ENCODE data around the gene SERPINB6.

Gene SERPINB6

DNA sequence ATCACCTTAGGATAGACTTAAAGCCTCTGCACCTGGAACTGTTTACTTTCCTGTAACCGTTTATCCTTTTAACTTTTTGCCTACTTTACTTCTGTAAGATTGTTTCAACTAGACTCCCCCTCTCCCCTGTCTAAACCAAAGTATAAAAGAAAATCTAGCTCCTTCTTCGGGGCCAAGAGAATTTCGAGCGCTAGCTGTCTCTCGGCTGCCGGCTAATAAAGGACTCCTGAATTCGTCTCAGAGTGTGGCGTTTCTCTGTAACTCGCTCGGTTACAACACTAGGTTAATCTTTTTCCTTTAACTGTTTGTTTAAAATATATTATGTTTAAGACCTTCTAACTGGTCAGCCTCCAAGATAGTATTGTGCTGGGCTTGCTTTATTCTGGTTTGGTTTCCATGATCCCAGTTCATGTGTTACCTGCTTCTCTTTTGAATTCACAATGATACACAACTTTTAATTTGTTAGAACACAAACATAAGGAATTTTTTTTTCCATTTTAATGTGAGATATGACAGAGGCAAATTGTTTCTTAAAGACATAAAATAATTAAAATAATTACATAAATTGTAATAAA, 19.7 kb upstream of the SERPINB6 start:
- in situ Hi-C loops (cut with HindIII; ENCODE audit: low sequenced_read_pairs), result no loop called here
- peak overlapping the region; percentile 71 for H3K4me3 ChIP-seq (ENCODE audit: low read depth, low read length)
- TF ChIP-seq, protein P1, sequence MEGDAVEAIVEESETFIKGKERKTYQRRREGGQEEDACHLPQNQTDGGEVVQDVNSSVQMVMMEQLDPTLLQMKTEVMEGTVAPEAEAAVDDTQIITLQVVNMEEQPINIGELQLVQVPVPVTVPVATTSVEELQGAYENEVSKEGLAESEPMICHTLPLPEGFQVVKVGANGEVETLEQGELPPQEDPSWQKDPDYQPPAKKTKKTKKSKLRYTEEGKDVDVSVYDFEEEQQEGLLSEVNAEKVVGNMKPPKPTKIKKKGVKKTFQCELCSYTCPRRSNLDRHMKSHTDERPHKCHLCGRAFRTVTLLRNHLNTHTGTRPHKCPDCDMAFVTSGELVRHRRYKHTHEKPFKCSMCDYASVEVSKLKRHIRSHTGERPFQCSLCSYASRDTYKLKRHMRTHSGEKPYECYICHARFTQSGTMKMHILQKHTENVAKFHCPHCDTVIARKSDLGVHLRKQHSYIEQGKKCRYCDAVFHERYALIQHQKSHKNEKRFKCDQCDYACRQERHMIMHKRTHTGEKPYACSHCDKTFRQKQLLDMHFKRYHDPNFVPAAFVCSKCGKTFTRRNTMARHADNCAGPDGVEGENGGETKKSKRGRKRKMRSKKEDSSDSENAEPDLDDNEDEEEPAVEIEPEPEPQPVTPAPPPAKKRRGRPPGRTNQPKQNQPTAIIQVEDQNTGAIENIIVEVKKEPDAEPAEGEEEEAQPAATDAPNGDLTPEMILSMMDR (IDR thresholded peaks at IDR 0.05; ENCODE audit: low read depth, low read length, missing control alignments), result no peak
- no peak for DNase-seq (ENCODE audit: low read depth)

- DNase-seq (ENCODE audit: low read depth), result no peak
- H3K4me3 ChIP-seq (ENCODE audit: low read depth, low read length), result peak overlapping the region; percentile 71
- in situ Hi-C loops (cut with HindIII; ENCODE audit: low sequenced_read_pairs), result no loop called here
- TF ChIP-seq, protein P1 (IDR thresholded peaks at IDR 0.05; ENCODE audit: low read depth, low read length, missing control alignments), result no peak
Observed at GRCh38 chr6:2990248-2990931, 19.0 kb upstream of the SERPINB6 start.

DNA sequence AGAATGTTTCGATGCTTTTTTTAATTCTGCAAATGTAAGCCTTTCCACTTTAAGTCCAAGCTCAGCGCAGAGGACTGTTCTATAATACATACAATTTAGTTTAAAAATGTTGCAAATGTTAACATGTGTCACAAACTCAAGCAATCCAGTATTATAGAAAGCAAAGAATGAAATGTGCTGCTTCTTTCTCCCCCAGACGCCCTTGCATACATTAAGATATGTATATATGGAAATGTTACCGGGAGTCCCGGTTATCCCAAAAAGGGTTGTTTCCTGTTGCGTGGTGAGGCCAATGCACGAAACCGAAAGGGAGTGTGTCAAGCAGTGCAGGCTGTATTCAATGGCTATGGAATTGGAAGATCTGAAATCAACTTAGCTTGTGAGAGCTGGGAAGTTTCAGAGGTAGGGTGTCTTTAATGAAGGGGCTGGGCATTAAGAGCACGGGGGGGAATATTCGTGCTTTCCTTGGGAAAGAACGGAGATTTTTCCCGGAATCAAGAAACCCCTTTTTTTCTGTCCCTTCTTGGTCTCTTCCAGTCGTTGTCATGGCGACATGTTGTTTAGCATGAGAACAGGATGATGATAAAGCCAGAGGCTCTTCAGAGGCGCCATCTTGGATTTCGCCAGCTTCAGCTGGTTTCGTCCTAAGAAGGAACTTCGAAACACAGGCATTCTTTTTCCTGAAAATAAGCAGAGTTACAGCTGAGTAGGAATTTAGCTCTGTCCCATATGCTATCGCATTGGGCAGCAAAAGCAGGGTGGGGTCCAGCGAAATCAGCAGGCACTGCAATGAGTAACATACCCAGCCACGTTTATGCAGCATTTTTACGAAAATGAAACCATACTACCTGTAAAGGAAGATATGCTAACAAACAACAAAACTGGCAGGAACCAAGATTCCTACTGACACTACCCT, 18.2 kb upstream of the SERPINB6 start:
- peak; percentile 95 for DNase-seq (ENCODE audit: low read depth)
- in situ Hi-C loops (cut with HindIII; ENCODE audit: low sequenced_read_pairs), result no loop called here
- TF ChIP-seq, protein P1 (IDR thresholded peaks at IDR 0.05; ENCODE audit: low read depth, low read length, missing control alignments), result no peak
- peak overlapping the region; percentile 71 for H3K4me3 ChIP-seq (ENCODE audit: low read depth, low read length)

DNA sequence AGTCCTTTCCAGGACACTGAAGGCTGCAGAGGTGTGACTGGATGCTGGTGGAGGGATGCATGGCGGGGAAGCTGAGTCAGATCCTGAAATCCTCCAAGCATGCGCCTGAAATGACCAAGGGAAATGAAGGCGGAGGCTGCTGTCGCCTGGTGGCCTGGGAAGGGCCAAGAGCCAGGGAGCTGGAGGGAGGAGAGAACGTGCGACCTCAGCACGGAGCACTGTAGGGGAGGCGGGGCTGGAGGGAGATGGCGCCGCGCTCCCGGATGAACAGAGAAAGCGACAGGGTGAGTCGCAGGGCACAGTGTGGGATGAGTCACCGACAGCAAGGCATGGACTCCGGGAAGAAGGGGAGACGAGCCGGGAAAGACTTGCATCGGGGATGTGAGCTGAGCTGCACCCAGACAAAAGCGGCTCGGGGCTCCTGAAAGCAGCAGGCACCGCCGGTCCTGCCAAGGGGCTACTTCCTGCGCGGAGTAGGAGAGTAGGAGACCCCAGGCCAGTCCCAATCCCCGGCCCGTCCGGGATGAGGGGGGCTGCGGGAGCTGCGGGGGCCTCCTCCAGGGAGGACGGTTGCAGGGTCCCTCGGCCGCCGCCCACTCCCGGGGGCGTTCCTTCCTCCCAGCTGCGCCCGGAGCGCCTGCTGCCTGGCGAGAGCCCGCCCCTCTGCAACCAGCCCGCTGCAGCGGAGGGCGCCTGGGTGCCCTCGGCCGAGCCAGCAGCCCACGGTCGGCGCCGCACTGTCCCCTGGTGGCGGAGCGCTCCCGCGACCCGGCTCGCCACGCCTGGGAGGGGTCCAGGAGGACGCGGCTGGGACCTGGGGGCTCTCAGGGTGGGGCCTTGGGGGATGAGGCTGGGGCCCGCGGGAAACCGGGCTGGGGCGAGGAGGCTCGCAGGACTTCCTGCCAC, 17.3 kb upstream of the SERPINB6 start:
- in situ Hi-C loops (cut with HindIII; ENCODE audit: low sequenced_read_pairs), result no loop called here
- H3K4me3 ChIP-seq (ENCODE audit: low read depth, low read length), result peak overlapping the region; percentile 71
- DNase-seq (ENCODE audit: low read depth), result peak; percentile 58
- TF ChIP-seq, protein P1 (IDR thresholded peaks at IDR 0.05; ENCODE audit: low read depth, low read length, missing control alignments), result peak; percentile 68

DNA sequence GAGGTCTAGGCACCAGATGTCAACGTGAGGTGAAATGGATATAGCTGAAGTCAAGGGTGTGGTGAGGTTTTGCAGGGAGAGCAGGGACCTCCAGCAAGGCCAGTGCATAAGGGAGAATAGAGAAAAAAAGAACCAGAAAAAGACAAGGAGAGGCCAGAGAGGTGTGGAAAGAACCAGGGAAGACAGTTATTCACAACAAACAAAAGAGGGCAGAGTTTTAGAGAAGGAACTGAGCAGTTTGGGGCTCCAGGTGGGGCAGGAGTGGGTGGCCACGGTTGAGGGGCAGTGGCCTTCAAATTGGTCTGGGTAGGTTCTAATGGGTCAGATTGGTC, 16.7 kb upstream of the SERPINB6 start:
- in situ Hi-C loops (cut with HindIII; ENCODE audit: low sequenced_read_pairs), result no loop called here
- H3K4me3 ChIP-seq (ENCODE audit: low read depth, low read length), result peak overlapping the region; percentile 71
- TF ChIP-seq, protein P1 (IDR thresholded peaks at IDR 0.05; ENCODE audit: low read depth, low read length, missing control alignments), result no peak
- no peak for DNase-seq (ENCODE audit: low read depth)
